HepG2 (cell line): ENCODE results near the gene KCND1.

ENCODE experiments used
- EED ChIP-seq: sonication (generic); formaldehyde crosslinking; IDR thresholded peaks from 2 replicates; pipeline ENCODE4 v1.5.0; 2020; ENCODE audit warnings: mild to moderate bottlenecking, missing genetic modification reagents
- JUN ChIP-seq: sonication (generic); formaldehyde crosslinking; IDR thresholded peaks from 2 replicates; pipeline ENCODE4 v1.4.0; 2020; ENCODE audit warnings: mild to moderate bottlenecking, missing genetic modification reagents
- KLF16 ChIP-seq, 2 experiments: sonication (generic) in 1 of 2; formaldehyde crosslinking in 1 of 2; IDR thresholded peaks; 2 replicates each; pipeline versions ENCODE4 v1.6.1 to v1.8.0; 2016 to 2023; ENCODE audit warnings: missing genetic modification reagents in 2 of 2, missing compliant biosample characterization in 1 of 2
- NR0B2 ChIP-seq: sonication (generic); formaldehyde crosslinking; IDR thresholded peaks from 2 replicates; pipeline ENCODE4 v1.4.0; 2020; ENCODE audit warnings: mild to moderate bottlenecking, missing genetic modification reagents
- PAX8 ChIP-seq: sonication (generic); formaldehyde crosslinking; IDR thresholded peaks from 2 replicates; pipeline ENCODE4 v1.8.0; 2022; ENCODE audit warnings: mild to moderate bottlenecking, missing genetic modification reagents, borderline replicate concordance
- POLR2G ChIP-seq: fragments of 200-400 bp; formaldehyde crosslinking; IDR thresholded peaks from 2 replicates; pipeline ENCODE4 v1.6.1; 2018; ENCODE audit warnings: mild to moderate bottlenecking, low read depth, low read length, moderate library complexity
- SMC3 ChIP-seq: IDR thresholded peaks from 2 replicates; pipeline ENCODE4 v1.6.1; 2011; ENCODE audit warnings: low read length, improper control_type of control experiment
- SRSF1 ChIP-seq: fragments of 200-400 bp; formaldehyde crosslinking; optimal IDR thresholded peaks from 2 replicates; pipeline ENCODE3; 2017; ENCODE audit warnings: mild to moderate bottlenecking, low read depth, low read length, moderate library complexity
- TBL1XR1 ChIP-seq: fragments of 150-350 bp; IDR thresholded peaks from 2 replicates; pipeline ENCODE4 v1.6.1; 2014; ENCODE audit warnings: borderline replicate concordance, low read length; ENCODE audit not compliant: partially characterized antibody
- TBP ChIP-seq: sonication (generic); formaldehyde crosslinking; IDR thresholded peaks from 2 replicates; pipeline ENCODE4 v1.5.0; 2020; ENCODE audit warnings: missing genetic modification reagents
- ZNF280D ChIP-seq: sonication (generic); formaldehyde crosslinking; IDR thresholded peaks from 2 replicates; pipeline ENCODE4 v1.5.1; 2020; ENCODE audit warnings: mild to moderate bottlenecking, missing genetic modification reagents
- TF ChIP-seq, protein P1 (sequence below): sonication (generic); formaldehyde crosslinking; IDR thresholded peaks from 2 replicates; pipeline ENCODE4 v1.5.0; 2020; ENCODE audit warnings: mild to moderate bottlenecking, missing genetic modification reagents, moderate library complexity
- TF ChIP-seq, protein P2 (sequence below), 2 experiments: fragments of 450-650 bp in 1 of 2; sonication (generic) in 1 of 2; formaldehyde crosslinking in 1 of 2; IDR thresholded peaks; 2 replicates each; pipeline versions ENCODE4 v1.6.1 to v1.8.0; 2016 to 2022; ENCODE audit warnings: antibody characterized with exemption in 1 of 2, mild to moderate bottlenecking in 1 of 2, missing genetic modification reagents in 1 of 2

GRCh38 chrX:48957477-48957826 lies 14.2 kb downstream of the KCND1 start, which contains the start of gene OTUD5:
- TF ChIP-seq POLR2G (no peak), TBP (no peak), JUN (CRISPR knock-in tag) (no peak), SRSF1 (no peak), EED (CRISPR knock-in tag) (no peak), ZNF280D (CRISPR knock-in tag) (no peak), KLF16 (CRISPR knock-in tag; IDR thresholded peaks at IDR 0.05) (no peak), NR0B2 (no peak), PAX8 (CRISPR knock-in tag) (no peak), TBL1XR1 (no peak), SMC3 (no peak)
- TF ChIP-seq, protein P1, sequence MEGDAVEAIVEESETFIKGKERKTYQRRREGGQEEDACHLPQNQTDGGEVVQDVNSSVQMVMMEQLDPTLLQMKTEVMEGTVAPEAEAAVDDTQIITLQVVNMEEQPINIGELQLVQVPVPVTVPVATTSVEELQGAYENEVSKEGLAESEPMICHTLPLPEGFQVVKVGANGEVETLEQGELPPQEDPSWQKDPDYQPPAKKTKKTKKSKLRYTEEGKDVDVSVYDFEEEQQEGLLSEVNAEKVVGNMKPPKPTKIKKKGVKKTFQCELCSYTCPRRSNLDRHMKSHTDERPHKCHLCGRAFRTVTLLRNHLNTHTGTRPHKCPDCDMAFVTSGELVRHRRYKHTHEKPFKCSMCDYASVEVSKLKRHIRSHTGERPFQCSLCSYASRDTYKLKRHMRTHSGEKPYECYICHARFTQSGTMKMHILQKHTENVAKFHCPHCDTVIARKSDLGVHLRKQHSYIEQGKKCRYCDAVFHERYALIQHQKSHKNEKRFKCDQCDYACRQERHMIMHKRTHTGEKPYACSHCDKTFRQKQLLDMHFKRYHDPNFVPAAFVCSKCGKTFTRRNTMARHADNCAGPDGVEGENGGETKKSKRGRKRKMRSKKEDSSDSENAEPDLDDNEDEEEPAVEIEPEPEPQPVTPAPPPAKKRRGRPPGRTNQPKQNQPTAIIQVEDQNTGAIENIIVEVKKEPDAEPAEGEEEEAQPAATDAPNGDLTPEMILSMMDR (CRISPR knock-in tag), result no peak
- TF ChIP-seq, protein P2, sequence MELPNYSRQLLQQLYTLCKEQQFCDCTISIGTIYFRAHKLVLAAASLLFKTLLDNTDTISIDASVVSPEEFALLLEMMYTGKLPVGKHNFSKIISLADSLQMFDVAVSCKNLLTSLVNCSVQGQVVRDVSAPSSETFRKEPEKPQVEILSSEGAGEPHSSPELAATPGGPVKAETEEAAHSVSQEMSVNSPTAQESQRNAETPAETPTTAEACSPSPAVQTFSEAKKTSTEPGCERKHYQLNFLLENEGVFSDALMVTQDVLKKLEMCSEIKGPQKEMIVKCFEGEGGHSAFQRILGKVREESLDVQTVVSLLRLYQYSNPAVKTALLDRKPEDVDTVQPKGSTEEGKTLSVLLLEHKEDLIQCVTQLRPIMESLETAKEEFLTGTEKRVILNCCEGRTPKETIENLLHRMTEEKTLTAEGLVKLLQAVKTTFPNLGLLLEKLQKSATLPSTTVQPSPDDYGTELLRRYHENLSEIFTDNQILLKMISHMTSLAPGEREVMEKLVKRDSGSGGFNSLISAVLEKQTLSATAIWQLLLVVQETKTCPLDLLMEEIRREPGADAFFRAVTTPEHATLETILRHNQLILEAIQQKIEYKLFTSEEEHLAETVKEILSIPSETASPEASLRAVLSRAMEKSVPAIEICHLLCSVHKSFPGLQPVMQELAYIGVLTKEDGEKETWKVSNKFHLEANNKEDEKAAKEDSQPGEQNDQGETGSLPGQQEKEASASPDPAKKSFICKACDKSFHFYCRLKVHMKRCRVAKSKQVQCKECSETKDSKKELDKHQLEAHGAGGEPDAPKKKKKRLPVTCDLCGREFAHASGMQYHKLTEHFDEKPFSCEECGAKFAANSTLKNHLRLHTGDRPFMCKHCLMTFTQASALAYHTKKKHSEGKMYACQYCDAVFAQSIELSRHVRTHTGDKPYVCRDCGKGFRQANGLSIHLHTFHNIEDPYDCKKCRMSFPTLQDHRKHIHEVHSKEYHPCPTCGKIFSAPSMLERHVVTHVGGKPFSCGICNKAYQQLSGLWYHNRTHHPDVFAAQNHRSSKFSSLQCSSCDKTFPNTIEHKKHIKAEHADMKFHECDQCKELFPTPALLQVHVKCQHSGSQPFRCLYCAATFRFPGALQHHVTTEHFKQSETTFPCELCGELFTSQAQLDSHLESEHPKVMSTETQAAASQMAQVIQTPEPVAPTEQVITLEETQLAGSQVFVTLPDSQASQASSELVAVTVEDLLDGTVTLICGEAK (IDR thresholded peaks at IDR 0.05), result no peak
- TF ChIP-seq, protein P2 (CRISPR knock-in tag; IDR thresholded peaks at IDR 0.05), result no peak
